ENCODE results near the gene TANK. TPM values are rescaled to one million over a fixed set of nuclear protein-coding genes. Genes with fewer than 3 reads are reported as not detected.
A peak's percentile ranks its signal among the peaks of the same experiment; 100 is the strongest.

Gene TANK
- total and polyA plus RNA-seq, 4 experiments from 2014 or later, result 76.3 to 91.2 (median 88.4) TPM

DNA sequence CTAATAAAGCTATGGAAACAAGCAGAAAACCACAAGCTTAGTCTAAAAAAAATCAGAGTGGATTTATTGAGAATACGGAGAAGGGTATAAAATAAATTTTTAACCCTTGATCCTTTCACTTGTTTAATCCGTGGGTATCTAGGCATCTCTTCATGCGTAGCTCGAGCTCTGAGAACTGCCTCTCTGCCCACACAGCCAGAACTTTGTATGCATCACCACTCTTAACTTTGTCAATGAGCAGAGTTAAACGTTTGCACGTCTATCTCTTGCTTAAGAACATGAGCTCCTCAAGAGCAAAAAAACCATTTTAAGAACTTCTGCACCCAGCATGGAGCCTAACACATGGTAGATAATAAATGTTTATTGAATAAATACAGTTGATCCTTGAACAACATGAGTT lies 26.9 kb upstream of the TANK start:
- intact Hi-C loops (cut with micrococcal nuclease), result no loop called here
- H3K27ac ChIP-seq (ENCODE audit: low read depth, low read length), result no peak overlapping the region
- H3K27me3 ChIP-seq (ENCODE audit: insufficient read depth, low read length), result no peaks in the 10 kb centered on the region
- Mint-ChIP-seq H3K4me1 (peaks cover 20 to 31% (median 26%) of the 10 kb centered on the region in 4 donors), H3K36me3 (peaks cover 0 to 5% of the 10 kb centered on the region in 2 donors), H3K27me3 (no peaks in the 10 kb centered on the region), H3K4me3 (no peak overlapping the region), H3K27ac (no peak overlapping the region), H3K9me3 (peaks cover 0 to 3% (median 0%) of the 10 kb centered on the region in 8 donors)
- H3K4me1 ChIP-seq (ENCODE audit: insufficient read depth, low read length), result peaks cover 19% of the 10 kb centered on the region
- no peak overlapping the region for H3K4me3 ChIP-seq (ENCODE audit: low read length in 2 of 2)
- H3K36me3 ChIP-seq (ENCODE audit: insufficient read depth, low read length), result no peaks in the 10 kb centered on the region
- H3K9me3 ChIP-seq (ENCODE audit: control insufficient read depth in 1 of 2, low read length in 2 of 2), result no peaks in the 10 kb centered on the region
- CTCF ChIA-PET (ENCODE audit: partially characterized antibody), result interaction anchor here (0.6 to 1.2 kb wide), 3 partner anchors 11 to 69 kb away, joined by 3 to 4 read pairs (median 3); partner anchors contain the start of gene TANK
- no peak for DNase-seq
- POLR2A ChIA-PET (ENCODE audit: partially characterized antibody), result no interaction called here

DNA sequence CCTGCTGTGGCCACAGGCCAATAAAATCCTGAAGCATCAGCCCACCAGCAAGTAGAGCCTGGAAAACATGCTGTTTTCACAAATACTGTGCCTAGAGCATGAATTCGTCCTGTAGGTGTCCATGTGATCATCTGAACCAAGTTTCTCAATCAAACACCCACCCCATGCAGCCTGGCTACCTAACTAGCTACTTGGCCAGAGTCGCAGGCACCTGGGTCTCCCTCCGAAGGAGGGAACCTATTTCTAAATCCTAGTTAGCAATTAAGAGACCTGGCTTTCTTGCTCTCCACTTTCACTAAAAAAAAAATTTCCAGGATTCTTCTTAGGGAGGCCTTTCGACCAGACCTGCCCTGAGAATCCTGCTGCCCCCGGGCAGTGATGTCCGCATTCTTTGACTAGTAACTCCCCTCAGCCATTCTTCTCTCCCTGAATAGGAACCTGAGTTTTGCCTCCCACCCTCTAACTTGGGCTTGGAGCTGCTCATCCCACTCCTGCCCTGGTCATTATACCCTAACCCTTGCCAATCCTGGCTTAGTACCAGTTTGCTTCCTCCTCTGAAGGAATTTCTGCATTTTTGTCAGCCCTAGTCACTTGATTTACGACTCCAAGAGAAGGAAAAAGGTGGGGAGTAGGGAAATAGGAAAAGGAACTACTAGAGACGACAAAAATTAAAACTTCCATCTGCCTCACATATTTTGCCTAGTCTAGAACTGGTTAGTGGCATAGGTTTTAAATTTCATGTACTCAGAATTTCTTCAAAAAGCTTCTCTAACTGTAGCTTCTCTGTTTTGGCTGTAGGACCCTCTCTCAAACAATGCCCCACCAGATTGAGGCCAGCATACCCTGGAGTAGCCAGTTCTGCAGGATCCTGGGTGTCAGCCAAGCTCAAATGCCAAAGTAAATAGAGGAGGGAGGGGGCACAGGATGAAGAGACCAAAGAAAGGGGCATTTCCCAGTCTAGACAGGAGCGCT lies 25.4 kb upstream of the TANK start:
- Mint-ChIP-seq H3K4me3 (peak overlapping the region in 6 of 8 donors; percentile 12 to 60 (median 38)), H3K36me3 (peaks cover 0 to 12% of the 10 kb centered on the region in 2 donors), H3K9me3 (peaks cover 0 to 3% (median 0%) of the 10 kb centered on the region in 8 donors), H3K4me1 (peaks cover 19 to 37% (median 24%) of the 10 kb centered on the region in 4 donors), H3K27me3 (no peaks in the 10 kb centered on the region), H3K27ac (peak overlapping the region; percentile 69 to 99 (median 83))
- H3K36me3 ChIP-seq (ENCODE audit: insufficient read depth, low read length), result no peaks in the 10 kb centered on the region
- peak overlapping the region; percentile 97 for H3K27ac ChIP-seq (ENCODE audit: low read depth, low read length)
- no peaks in the 10 kb centered on the region for H3K27me3 ChIP-seq (ENCODE audit: insufficient read depth, low read length)
- peaks cover 20% of the 10 kb centered on the region for H3K4me1 ChIP-seq (ENCODE audit: insufficient read depth, low read length)
- no peaks in the 10 kb centered on the region for H3K9me3 ChIP-seq (ENCODE audit: control insufficient read depth in 1 of 2, low read length in 2 of 2)
- ChIA-PET POLR2A (ENCODE audit: partially characterized antibody) (interaction anchor here (1.0 to 2.1 kb wide), 3 partner anchors 26 to 35 kb away, joined by 3 to 22 read pairs (median 4); partner anchors contain the start of gene TANK), CTCF (ENCODE audit: partially characterized antibody) (interaction anchor here (4.9 kb wide), 1 partner anchor 71 kb away, joined by 25 read pairs; no protein-coding TSS in a partner anchor)
- DNase-seq, result no peak
- no peak overlapping the region for H3K4me3 ChIP-seq (ENCODE audit: low read length in 2 of 2)
- intact Hi-C loops (cut with micrococcal nuclease), result loop anchor here (5.0 kb wide), 2 partner anchors 58 to 73 kb away; no protein-coding TSS in a partner anchor

DNA sequence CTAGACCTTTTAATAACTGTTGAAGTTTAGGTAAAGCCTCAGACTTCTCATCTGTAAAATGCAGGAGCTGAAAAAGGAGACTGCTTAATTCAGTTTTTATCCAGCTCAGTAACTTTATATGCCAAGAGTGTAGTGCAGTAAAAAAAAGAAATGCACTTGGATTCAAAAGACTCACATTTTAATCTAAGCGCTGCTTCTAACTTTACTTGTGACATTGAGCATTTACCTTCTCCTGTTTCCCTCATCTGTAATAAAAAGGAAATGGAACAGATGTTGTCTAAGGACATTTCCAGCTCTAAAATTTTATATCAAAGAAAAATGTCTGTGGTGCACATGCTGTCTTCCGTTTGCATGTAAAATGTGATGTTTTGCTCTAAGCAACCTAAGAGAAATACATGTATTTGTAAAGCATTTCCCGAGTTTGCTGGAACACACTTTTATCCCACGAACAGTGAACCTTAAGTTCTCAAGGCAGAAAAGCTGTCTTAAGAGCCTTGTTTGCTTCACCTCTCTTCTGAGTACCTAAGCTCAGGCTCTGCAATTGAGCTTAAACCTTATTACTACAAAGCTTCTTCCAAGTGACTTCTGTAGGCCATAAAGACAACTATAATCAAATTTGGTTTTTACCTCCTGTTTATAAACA lies 24.2 kb upstream of the TANK start:
- Mint-ChIP-seq H3K9me3 (peaks cover 0 to 3% (median 0%) of the 10 kb centered on the region in 8 donors), H3K4me3 (peak overlapping the region; percentile 90 to 99 (median 95)), H3K4me1 (peaks cover 27 to 47% (median 33%) of the 10 kb centered on the region in 4 donors), H3K36me3 (peaks cover 2 to 12% of the 10 kb centered on the region in 2 donors), H3K27me3 (no peaks in the 10 kb centered on the region), H3K27ac (peak overlapping the region; percentile 97 to 99 (median 99))
- Histone ChIP-seq H3K27ac (ENCODE audit: low read depth, low read length) (peak overlapping the region; percentile 97), H3K4me1 (ENCODE audit: insufficient read depth, low read length) (peaks cover 32% of the 10 kb centered on the region), H3K9me3 (ENCODE audit: control insufficient read depth in 1 of 2, low read length in 2 of 2) (no peaks in the 10 kb centered on the region), H3K4me3 (ENCODE audit: low read length in 2 of 2) (peak overlapping the region; percentile 48 to 90), H3K36me3 (ENCODE audit: insufficient read depth, low read length) (no peaks in the 10 kb centered on the region), H3K27me3 (ENCODE audit: insufficient read depth, low read length) (no peaks in the 10 kb centered on the region)
- CTCF ChIA-PET (ENCODE audit: partially characterized antibody), result interaction anchor here (1.3 to 4.9 kb wide), 3 partner anchors 18 to 72 kb away, joined by 3 to 25 read pairs (median 6); no protein-coding TSS in a partner anchor
- DNase-seq, result peak in 1 of 5 donors; percentile 5
- POLR2A ChIA-PET (ENCODE audit: partially characterized antibody), result interaction anchor here (0.6 to 2.1 kb wide), 12 partner anchors 9 to 104 kb away, joined by 3 to 22 read pairs (median 4); partner anchors contain the start of gene TANK
- intact Hi-C loops (cut with micrococcal nuclease), result loop anchor here (1.0 to 5.0 kb wide), 4 partner anchors 24 to 875 kb away; partner anchors contain the start of gene TANK

DNA sequence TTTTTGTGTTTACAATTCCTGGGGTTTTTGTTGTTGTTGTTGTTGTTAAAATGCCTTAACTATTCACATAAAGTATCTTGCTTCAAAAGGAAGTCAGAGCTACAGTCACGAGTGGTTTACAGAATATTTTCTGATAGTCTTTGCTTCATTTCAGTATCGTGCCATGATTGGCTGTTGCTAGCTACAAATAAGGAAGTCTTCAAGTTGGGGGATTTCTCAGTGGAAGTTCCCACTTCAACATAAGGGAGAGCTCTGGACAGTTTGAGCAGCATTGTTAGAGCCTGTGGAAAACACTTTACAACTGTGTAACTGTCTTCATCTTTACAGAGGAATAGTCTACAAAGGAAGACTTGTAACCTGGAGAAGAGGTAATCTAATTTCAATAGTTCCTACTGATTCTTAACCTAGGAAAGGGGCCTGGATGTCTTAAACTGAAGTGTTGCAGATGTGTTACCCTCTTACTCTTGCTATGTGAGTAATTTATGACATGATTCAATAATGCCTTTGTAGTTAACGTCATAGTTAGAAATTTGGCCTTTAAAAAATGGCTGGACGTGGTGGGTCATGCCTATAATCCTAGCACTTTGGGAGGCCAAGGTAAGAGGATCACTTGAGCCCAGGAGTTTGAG lies 23.4 kb upstream of the TANK start:
- peak overlapping the region; percentile 97 for H3K27ac ChIP-seq (ENCODE audit: low read depth, low read length)
- intact Hi-C loops (cut with micrococcal nuclease), result loop anchor here (1.0 to 5.0 kb wide), 4 partner anchors 23 to 874 kb away; partner anchors contain the start of gene TANK
- Mint-ChIP-seq H3K27ac (peak overlapping the region; percentile 97 to 99 (median 99)), H3K9me3 (peaks cover 0 to 3% (median 0%) of the 10 kb centered on the region in 8 donors), H3K4me1 (peaks cover 34 to 55% (median 39%) of the 10 kb centered on the region in 4 donors), H3K36me3 (peaks cover 7 to 15% of the 10 kb centered on the region in 2 donors), H3K4me3 (peak overlapping the region; percentile 90 to 99 (median 95)), H3K27me3 (no peaks in the 10 kb centered on the region)
- no peaks in the 10 kb centered on the region for H3K9me3 ChIP-seq (ENCODE audit: control insufficient read depth in 1 of 2, low read length in 2 of 2)
- POLR2A ChIA-PET (ENCODE audit: partially characterized antibody), result interaction anchor here (0.6 to 2.1 kb wide), 11 partner anchors 8 to 103 kb away, joined by 3 to 22 read pairs (median 4); partner anchors contain the start of gene TANK
- DNase-seq, result peak; percentile 70 to 82 (median 74)
- H3K4me1 ChIP-seq (ENCODE audit: insufficient read depth, low read length), result peaks cover 40% of the 10 kb centered on the region
- peak overlapping the region; percentile 48 to 90 for H3K4me3 ChIP-seq (ENCODE audit: low read length in 2 of 2)
- no peaks in the 10 kb centered on the region for H3K27me3 ChIP-seq (ENCODE audit: insufficient read depth, low read length)
- no peaks in the 10 kb centered on the region for H3K36me3 ChIP-seq (ENCODE audit: insufficient read depth, low read length)
- CTCF ChIA-PET (ENCODE audit: partially characterized antibody), result interaction anchor here (1.3 to 4.9 kb wide), 3 partner anchors 19 to 73 kb away, joined by 3 to 25 read pairs (median 6); no protein-coding TSS in a partner anchor

DNA sequence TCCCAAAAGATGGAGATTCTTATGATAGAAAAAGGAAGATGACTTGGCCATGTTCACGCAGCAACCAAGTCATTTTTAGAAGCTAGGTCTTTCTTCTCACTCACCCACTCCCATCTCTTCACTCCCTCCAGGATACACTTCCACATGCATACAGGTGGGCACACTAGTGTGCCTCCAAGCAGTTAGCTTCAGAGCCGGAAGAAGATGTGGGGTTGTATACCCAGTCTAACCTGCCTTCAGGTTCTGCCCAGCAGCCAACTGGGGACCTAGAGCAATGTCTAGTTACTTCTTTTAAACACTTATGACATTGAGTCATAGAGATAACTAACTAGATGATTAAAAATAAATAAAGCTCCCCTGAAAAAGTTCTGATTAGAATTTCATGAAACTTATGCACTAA lies 21.8 kb upstream of the TANK start:
- CTCF ChIA-PET (ENCODE audit: partially characterized antibody), result interaction anchor here (1.0 to 4.9 kb wide), 4 partner anchors 20 to 85 kb away, joined by 3 to 25 read pairs (median 4); partner anchors contain the start of gene TANK
- Mint-ChIP-seq H3K4me3 (peak overlapping the region; percentile 90 to 99 (median 94)), H3K27me3 (no peaks in the 10 kb centered on the region), H3K36me3 (peaks cover 11 to 20% of the 10 kb centered on the region in 2 donors), H3K4me1 (peaks cover 50 to 71% (median 56%) of the 10 kb centered on the region in 4 donors), H3K9me3 (no peaks in the 10 kb centered on the region), H3K27ac (peak overlapping the region; percentile 92 to 99 (median 97))
- peak overlapping the region; percentile 33 to 90 for H3K4me3 ChIP-seq (ENCODE audit: low read length in 2 of 2)
- peak overlapping the region; percentile 97 for H3K27ac ChIP-seq (ENCODE audit: low read depth, low read length)
- peak; percentile 24 to 71 (median 34) for DNase-seq
- POLR2A ChIA-PET (ENCODE audit: partially characterized antibody), result interaction anchor here (0.6 to 2.6 kb wide), 11 partner anchors 9 to 75 kb away, joined by 3 to 14 read pairs (median 4); partner anchors contain the start of gene TANK
- peaks cover 56% of the 10 kb centered on the region for H3K4me1 ChIP-seq (ENCODE audit: insufficient read depth, low read length)
- intact Hi-C loops (cut with micrococcal nuclease), result loop anchor here (5.0 kb wide), 2 partner anchors 61 to 76 kb away; no protein-coding TSS in a partner anchor
- H3K9me3 ChIP-seq (ENCODE audit: control insufficient read depth in 1 of 2, low read length in 2 of 2), result no peaks in the 10 kb centered on the region
- H3K27me3 ChIP-seq (ENCODE audit: insufficient read depth, low read length), result no peaks in the 10 kb centered on the region
- H3K36me3 ChIP-seq (ENCODE audit: insufficient read depth, low read length), result no peaks in the 10 kb centered on the region

Measured in CD4-positive, alpha-beta memory T cell (primary cell).